Measurements from ENCODE around the gene GPR171. TPM values are rescaled to one million over a fixed set of nuclear protein-coding genes. Genes with fewer than 3 reads are reported as not detected.

The GPR171 gene
- total RNA-seq, 1 experiment from 2014 or later, result 0.17 TPM

DNA sequence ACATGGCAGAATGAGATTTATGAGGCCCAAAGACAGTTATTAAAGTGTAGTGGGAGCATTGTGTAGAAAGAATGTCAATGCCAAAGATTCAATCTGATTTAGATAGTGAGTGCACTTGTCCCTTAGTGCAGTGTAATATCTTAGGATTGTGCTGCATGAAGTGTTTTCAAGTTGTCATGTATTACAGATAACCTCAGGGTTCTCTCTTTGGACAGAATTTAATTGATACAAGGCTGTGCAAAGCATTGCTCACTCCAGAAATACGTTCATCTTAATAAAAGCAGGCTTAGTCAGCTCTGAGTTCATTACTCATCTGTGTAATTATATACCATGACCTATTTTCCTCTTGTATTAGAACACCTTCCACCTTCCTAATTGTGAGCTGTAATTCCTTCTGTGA lies 16.0 kb upstream of the GPR171 start:
- TF ChIP-seq SOX15 (CRISPR knock-in tag; IDR thresholded peaks at IDR 0.05) (no peak), ETV6 (CRISPR knock-in tag; IDR thresholded peaks at IDR 0.05) (no peak), ELF4 (CRISPR knock-in tag; IDR thresholded peaks at IDR 0.05; ENCODE audit: low read depth) (no peak), SP1 (CRISPR knock-in tag; conservative IDR thresholded peaks at IDR 0.05) (no peak), KAT7 (CRISPR knock-in tag; IDR thresholded peaks at IDR 0.05; ENCODE audit: borderline replicate concordance) (no peak)
- TF ChIP-seq, protein P1, sequence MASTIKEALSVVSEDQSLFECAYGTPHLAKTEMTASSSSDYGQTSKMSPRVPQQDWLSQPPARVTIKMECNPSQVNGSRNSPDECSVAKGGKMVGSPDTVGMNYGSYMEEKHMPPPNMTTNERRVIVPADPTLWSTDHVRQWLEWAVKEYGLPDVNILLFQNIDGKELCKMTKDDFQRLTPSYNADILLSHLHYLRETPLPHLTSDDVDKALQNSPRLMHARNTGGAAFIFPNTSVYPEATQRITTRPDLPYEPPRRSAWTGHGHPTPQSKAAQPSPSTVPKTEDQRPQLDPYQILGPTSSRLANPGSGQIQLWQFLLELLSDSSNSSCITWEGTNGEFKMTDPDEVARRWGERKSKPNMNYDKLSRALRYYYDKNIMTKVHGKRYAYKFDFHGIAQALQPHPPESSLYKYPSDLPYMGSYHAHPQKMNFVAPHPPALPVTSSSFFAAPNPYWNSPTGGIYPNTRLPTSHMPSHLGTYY (CRISPR knock-in tag; IDR thresholded peaks at IDR 0.05), result no peak
- ChIA-PET POLR2A (no interaction called here), CTCF (interaction anchor here (1.2 kb wide), 1 partner anchor 51 kb away, joined by 4 read pairs; no protein-coding TSS in a partner anchor)
- Mint-ChIP-seq H3K4me1 (peaks cover 14% of the 10 kb centered on the region), H3K4me3 (no peak overlapping the region), H3K36me3 (peaks cover 38% of the 10 kb centered on the region), H3K27ac (no peak overlapping the region), H3K9me3 (peaks cover 33% of the 10 kb centered on the region), H3K27me3 (ENCODE audit: low read depth) (no peaks in the 10 kb centered on the region; the same call in 1 of the 2 replicates)
- DNase-seq (ENCODE audit: low spot score) (no peak), ATAC-seq (no peak)

DNA sequence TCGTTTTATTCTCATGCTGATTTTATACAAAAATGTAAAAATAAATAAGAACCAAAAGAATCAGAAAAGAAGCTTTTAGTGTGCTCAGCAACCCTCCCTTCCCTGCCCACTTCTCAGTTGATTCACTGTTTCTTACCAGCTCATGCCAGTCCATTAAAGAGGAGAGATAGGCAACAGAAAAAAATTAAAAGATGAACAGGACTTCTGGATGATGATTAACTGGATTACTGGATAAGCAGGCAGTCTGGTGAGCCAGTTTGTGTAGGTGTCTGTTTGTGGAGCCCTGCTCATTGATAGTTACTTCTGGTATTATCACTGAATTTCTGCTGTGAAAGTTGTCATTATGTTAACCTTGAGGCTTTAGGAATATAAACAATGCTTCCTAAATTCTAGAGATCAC lies 15.1 kb upstream of the GPR171 start:
- CTCF ChIA-PET, result no interaction called here
- no peak for ATAC-seq
- POLR2A ChIA-PET, result no interaction called here
- TF ChIP-seq SP1 (CRISPR knock-in tag; conservative IDR thresholded peaks at IDR 0.05) (no peak), NR2C2 (CRISPR knock-in tag; IDR thresholded peaks at IDR 0.05) (no peak), NFYB (CRISPR knock-in tag; conservative IDR thresholded peaks at IDR 0.05; ENCODE audit: low read depth) (no peak), TCF7 (CRISPR knock-in tag; IDR thresholded peaks at IDR 0.05; ENCODE audit: low read depth) (no peak), GTF2I (CRISPR knock-in tag; conservative IDR thresholded peaks at IDR 0.05) (no peak), SOX15 (CRISPR knock-in tag; IDR thresholded peaks at IDR 0.05) (no peak), PRRX2 (CRISPR knock-in tag; IDR thresholded peaks at IDR 0.05) (no peak), IRF2 (CRISPR knock-in tag; IDR thresholded peaks at IDR 0.05; ENCODE audit: borderline replicate concordance, low read depth) (no peak), ZNF416 (CRISPR knock-in tag; IDR thresholded peaks at IDR 0.05) (no peak)
- TF ChIP-seq, protein P2, sequence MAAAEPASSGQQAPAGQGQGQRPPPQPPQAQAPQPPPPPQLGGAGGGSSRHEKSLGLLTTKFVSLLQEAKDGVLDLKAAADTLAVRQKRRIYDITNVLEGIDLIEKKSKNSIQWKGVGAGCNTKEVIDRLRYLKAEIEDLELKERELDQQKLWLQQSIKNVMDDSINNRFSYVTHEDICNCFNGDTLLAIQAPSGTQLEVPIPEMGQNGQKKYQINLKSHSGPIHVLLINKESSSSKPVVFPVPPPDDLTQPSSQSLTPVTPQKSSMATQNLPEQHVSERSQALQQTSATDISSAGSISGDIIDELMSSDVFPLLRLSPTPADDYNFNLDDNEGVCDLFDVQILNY (CRISPR knock-in tag; IDR thresholded peaks at IDR 0.05), result no peak
- TF ChIP-seq, protein P3, sequence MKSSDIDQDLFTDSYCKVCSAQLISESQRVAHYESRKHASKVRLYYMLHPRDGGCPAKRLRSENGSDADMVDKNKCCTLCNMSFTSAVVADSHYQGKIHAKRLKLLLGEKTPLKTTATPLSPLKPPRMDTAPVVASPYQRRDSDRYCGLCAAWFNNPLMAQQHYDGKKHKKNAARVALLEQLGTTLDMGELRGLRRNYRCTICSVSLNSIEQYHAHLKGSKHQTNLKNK (CRISPR knock-in tag; IDR thresholded peaks at IDR 0.05), result no peak
- TF ChIP-seq, protein P1 (CRISPR knock-in tag; IDR thresholded peaks at IDR 0.05), result no peak
- TF ChIP-seq, protein P4, sequence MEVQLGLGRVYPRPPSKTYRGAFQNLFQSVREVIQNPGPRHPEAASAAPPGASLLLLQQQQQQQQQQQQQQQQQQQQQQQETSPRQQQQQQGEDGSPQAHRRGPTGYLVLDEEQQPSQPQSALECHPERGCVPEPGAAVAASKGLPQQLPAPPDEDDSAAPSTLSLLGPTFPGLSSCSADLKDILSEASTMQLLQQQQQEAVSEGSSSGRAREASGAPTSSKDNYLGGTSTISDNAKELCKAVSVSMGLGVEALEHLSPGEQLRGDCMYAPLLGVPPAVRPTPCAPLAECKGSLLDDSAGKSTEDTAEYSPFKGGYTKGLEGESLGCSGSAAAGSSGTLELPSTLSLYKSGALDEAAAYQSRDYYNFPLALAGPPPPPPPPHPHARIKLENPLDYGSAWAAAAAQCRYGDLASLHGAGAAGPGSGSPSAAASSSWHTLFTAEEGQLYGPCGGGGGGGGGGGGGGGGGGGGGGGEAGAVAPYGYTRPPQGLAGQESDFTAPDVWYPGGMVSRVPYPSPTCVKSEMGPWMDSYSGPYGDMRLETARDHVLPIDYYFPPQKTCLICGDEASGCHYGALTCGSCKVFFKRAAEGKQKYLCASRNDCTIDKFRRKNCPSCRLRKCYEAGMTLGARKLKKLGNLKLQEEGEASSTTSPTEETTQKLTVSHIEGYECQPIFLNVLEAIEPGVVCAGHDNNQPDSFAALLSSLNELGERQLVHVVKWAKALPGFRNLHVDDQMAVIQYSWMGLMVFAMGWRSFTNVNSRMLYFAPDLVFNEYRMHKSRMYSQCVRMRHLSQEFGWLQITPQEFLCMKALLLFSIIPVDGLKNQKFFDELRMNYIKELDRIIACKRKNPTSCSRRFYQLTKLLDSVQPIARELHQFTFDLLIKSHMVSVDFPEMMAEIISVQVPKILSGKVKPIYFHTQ (CRISPR knock-in tag; IDR thresholded peaks at IDR 0.05), result no peak
- no peak overlapping the region for H3K27ac Mint-ChIP-seq
- peaks cover 38% of the 10 kb centered on the region for H3K36me3 Mint-ChIP-seq
- H3K4me1 Mint-ChIP-seq, result peaks cover 17% of the 10 kb centered on the region
- no peaks in the 10 kb centered on the region; the same call in 1 of the 2 replicates for H3K27me3 Mint-ChIP-seq (ENCODE audit: low read depth)
- no peak overlapping the region for H3K4me3 Mint-ChIP-seq
- DNase-seq (ENCODE audit: low spot score), result no peak
- peaks cover 33% of the 10 kb centered on the region for H3K9me3 Mint-ChIP-seq
